ENCODE data around the gene MECP2. TPM values are rescaled to one million over a fixed set of nuclear protein-coding genes. Genes with fewer than 3 reads are reported as not detected.

MECP2 gene
- total RNA-seq, 6 experiments from 2014 or later = 14.1 to 18.4 (median 16.0) TPM

GRCh38 chrX:154006947-154007346 lies 90.6 kb downstream of the MECP2 start:
- DNase-seq (no peak), ATAC-seq (no peak)
- no peak for TF ChIP-seq POLR2A (IDR thresholded peaks at IDR 0.05)
- TF ChIP-seq CTCF (IDR thresholded peaks at IDR 0.05) = no peak
- Histone ChIP-seq H3K4me1 (peaks cover 0 to 4% (median 0%) of the 10 kb centered on the region in 4 donors), H3K9me3 (no peaks in the 10 kb centered on the region), H3K27ac (no peak overlapping the region), H3K4me3 (no peak overlapping the region), H3K36me3 (no peaks in the 10 kb centered on the region), H3K27me3 (no peaks in the 10 kb centered on the region)
- WGBS (ENCODE audit: insufficient coverage, low coverage, low lambda C conversion rate, missing lambda C conversion rate) = no CpG with 5 or more reads among the region's 20 CpGs
- intact Hi-C loops (cut with DNase I) = no loop called here

- no peak overlapping the region for H3K27ac ChIP-seq
- no peaks in the 10 kb centered on the region for H3K27me3 ChIP-seq
- TF ChIP-seq POLR2A (IDR thresholded peaks at IDR 0.05) (no peak), CTCF (IDR thresholded peaks at IDR 0.05) (no peak)
- H3K4me1 ChIP-seq = no peaks in the 10 kb centered on the region
- WGBS (ENCODE audit: insufficient coverage, low coverage, low lambda C conversion rate, missing lambda C conversion rate) = 77% methylated on average over 10 of the region's 11 CpGs
- ATAC-seq = no peak
- no peaks in the 10 kb centered on the region for H3K9me3 ChIP-seq
- H3K4me3 ChIP-seq = no peak overlapping the region
- DNase-seq = no peak
- H3K36me3 ChIP-seq = no peaks in the 10 kb centered on the region
- intact Hi-C loops (cut with DNase I) = no loop called here
Measured at GRCh38 chrX:154004315-154004714, 93.2 kb downstream of the MECP2 start.

GRCh38 chrX:154002215-154002719 lies 95.2 kb downstream of the MECP2 start:
- Histone ChIP-seq H3K4me3 (no peak overlapping the region), H3K27ac (no peak overlapping the region), H3K9me3 (no peaks in the 10 kb centered on the region), H3K36me3 (no peaks in the 10 kb centered on the region), H3K4me1 (no peaks in the 10 kb centered on the region), H3K27me3 (no peaks in the 10 kb centered on the region)
- ATAC-seq (peak; percentile 49 to 70 (median 68)), DNase-seq (no peak)
- intact Hi-C loops (cut with DNase I) = no loop called here
- 71% methylated on average over 9 of the region's 17 CpGs for WGBS (ENCODE audit: insufficient coverage, low coverage, low lambda C conversion rate, missing lambda C conversion rate)
- TF ChIP-seq POLR2A (IDR thresholded peaks at IDR 0.05) (no peak), CTCF (IDR thresholded peaks at IDR 0.05) (no peak)

GRCh38 chrX:154000051-154000450 lies 97.5 kb downstream of the MECP2 start:
- TF ChIP-seq CTCF (IDR thresholded peaks at IDR 0.05) (no peak), POLR2A (IDR thresholded peaks at IDR 0.05) (no peak)
- Histone ChIP-seq H3K9me3 (no peaks in the 10 kb centered on the region), H3K4me1 (no peaks in the 10 kb centered on the region), H3K4me3 (no peak overlapping the region), H3K27ac (no peak overlapping the region), H3K36me3 (no peaks in the 10 kb centered on the region), H3K27me3 (no peaks in the 10 kb centered on the region)
- WGBS (ENCODE audit: insufficient coverage, low coverage, low lambda C conversion rate, missing lambda C conversion rate) = 80% methylated on average over 1 of the region's 5 CpGs
- intact Hi-C loops (cut with DNase I) = no loop called here
- DNase-seq (no peak), ATAC-seq (no peak)

Data from right lobe of liver (tissue), 6 donors.